ENCODE measurements around the gene NLRP4. TPM values are rescaled to one million over a fixed set of nuclear protein-coding genes. Genes with fewer than 3 reads are reported as not detected.

Gene NLRP4
- total and polyA plus RNA-seq, 2 of the 8 experiments (the other 6 are each of a cell fraction or from before 2014, with no cell fraction given), result not detected

GRCh38 chr19:55912916-55913315 lies 76.6 kb downstream of the NLRP4 start:
- Histone ChIP-seq H2BK20ac (ENCODE audit: low read length) (no peak overlapping the region), H3K9me3 (ENCODE audit: insufficient read depth in 2 of 2, low read depth in 1 of 2, low read length in 1 of 2) (peaks cover 71 to 74% of the 10 kb centered on the region in 2 experiments), H3K4me2 (ENCODE audit: insufficient read depth in 1 of 2, low read depth in 2 of 2, low read length in 2 of 2) (no peak overlapping the region), H2AFZ (ENCODE audit: low read length) (no peak overlapping the region), H3K23ac (ENCODE audit: insufficient read length) (no peak overlapping the region), H4K91ac (replicated peaks; ENCODE audit: insufficient read length, low read length) (no peak overlapping the region), H3K9ac (replicated peaks in 1 of 4; ENCODE audit: extremely low read depth in 1 of 4, low read depth in 3 of 4, low read length in 3 of 4) (no peak overlapping the region), H2BK12ac (ENCODE audit: low read depth, low read length) (no peak overlapping the region), H3K23me2 (ENCODE audit: low read depth, low read length) (no peaks in the 10 kb centered on the region), H3K14ac (ENCODE audit: insufficient read length) (no peak overlapping the region), H3K4me3 (ENCODE audit: extremely low read depth in 1 of 4, insufficient read depth in 2 of 4, low read depth in 3 of 4, low read length in 4 of 4) (no peak overlapping the region), H3K36me3 (ENCODE audit: control insufficient read depth in 2 of 4, insufficient read depth in 4 of 4, low read length in 3 of 4) (no peaks in the 10 kb centered on the region), H3K4ac (replicated peaks; ENCODE audit: insufficient read length, low read depth, low read length) (no peak overlapping the region), H4K8ac (ENCODE audit: extremely low read depth, insufficient read depth, low read length) (no peak overlapping the region), H2BK5ac (ENCODE audit: low read depth, low read length) (no peak overlapping the region), H3K56ac (replicated peaks; ENCODE audit: insufficient read length, low read depth, low read length) (no peak overlapping the region), H3K4me1 (replicated peaks in 1 of 4; ENCODE audit: control insufficient read depth in 3 of 4, insufficient read depth in 4 of 4, low read length in 3 of 4) (no peaks in the 10 kb centered on the region), H2AK5ac (ENCODE audit: low read depth, low read length) (no peak overlapping the region), H2BK15ac (ENCODE audit: low read length) (no peak overlapping the region), H3K18ac (ENCODE audit: extremely low read depth, low read length) (no peak overlapping the region), H4K5ac (ENCODE audit: insufficient read length, low read depth, low read length) (no peak overlapping the region), H2BK120ac (replicated peaks; ENCODE audit: low read depth, low read length) (no peak overlapping the region), H3K27me3 (replicated peaks in 1 of 4; ENCODE audit: control insufficient read depth in 3 of 4, extremely low read depth in 1 of 4, insufficient read depth in 3 of 4, low read length in 3 of 4) (no peaks in the 10 kb centered on the region), H3K79me2 (ENCODE audit: control insufficient read depth in 1 of 2, insufficient read depth in 2 of 2, low read length in 2 of 2) (no peaks in the 10 kb centered on the region), H3K27ac (ENCODE audit: low read depth, low read length) (no peak overlapping the region), H4K20me1 (replicated peaks in 1 of 2; ENCODE audit: control insufficient read depth in 1 of 2, insufficient read depth in 2 of 2, low read length in 2 of 2) (no peaks in the 10 kb centered on the region), H3K79me1 (ENCODE audit: low read depth, low read length) (no peaks in the 10 kb centered on the region)
- WGBS, 2 experiments (ENCODE audit: extremely low coverage in 1 of 2, insufficient coverage in 1 of 2, insufficient read length in 1 of 2, insufficient replicate concordance in 2 of 2, low coverage in 1 of 2, low lambda C conversion rate in 2 of 2, missing lambda C conversion rate in 1 of 2), result 71% methylated on average over 7 of the region's 7 CpGs; no CpG with 5 or more reads in 1 of the 2 experiments
- TF ChIP-seq ZNF274 (IDR thresholded peaks at IDR 0.05; ENCODE audit: borderline replicate concordance, extremely low read depth, low read length) (no peak), SP2 (IDR thresholded peaks at IDR 0.05; ENCODE audit: low read length) (no peak), HDAC2 (IDR thresholded peaks at IDR 0.05; ENCODE audit: borderline replicate concordance in 1 of 2, low read depth in 2 of 2, low read length in 2 of 2) (no peak), TBP (IDR thresholded peaks at IDR 0.05; ENCODE audit: low read depth, low read length) (no peak), KDM1A (IDR thresholded peaks at IDR 0.05; ENCODE audit: borderline replicate concordance, low read length) (no peak), CHD2 (IDR thresholded peaks at IDR 0.05; ENCODE audit: low read length) (no peak), EZH2 (IDR thresholded peaks at IDR 0.05; ENCODE audit: low read depth, low read length, severe bottlenecking) (no peak), BCL11A (IDR thresholded peaks at IDR 0.05; ENCODE audit: low read depth in 2 of 2, low read length in 2 of 2) (no peak), SUZ12 (IDR thresholded peaks at IDR 0.05; ENCODE audit: low read length) (no peak), GABPA (IDR thresholded peaks at IDR 0.05; ENCODE audit: borderline replicate concordance, insufficient read depth, low read length) (no peak), SIX5 (IDR thresholded peaks at IDR 0.05; ENCODE audit: low read depth, low read length) (no peak)
- DNase-seq (ENCODE audit: low read depth in 1 of 2, low spot score in 2 of 2), result no peak
- POLR2A ChIA-PET (ENCODE audit: partially characterized antibody), result no interaction called here
- no peak for FAIRE-seq
- CTCF ChIA-PET (ENCODE audit: partially characterized antibody), result interaction anchor here (0.7 kb wide), 1 partner anchor 12 kb away, joined by 3 read pairs; no protein-coding TSS in a partner anchor

Measured in H1 (cell line).